EL (cell line): ENCODE measurements around the gene SATB2.
A peak's percentile ranks its signal among the peaks of the same experiment; 100 is the strongest.

Experiments
- DNase-seq: peaks from one replicate; pipeline ENCODE4 v3.0.0-alpha.2; 2016

The SATB2 gene

GRCh38 chr2:199449455-199449854 lies 8.3 kb downstream of the SATB2 start:
- peak; percentile 23 for DNase-seq

- no peak for DNase-seq
These were observed 10.7 kb downstream of the SATB2 start for GRCh38 chr2:199446996-199447576.

GRCh38 chr2:199444749-199445148 lies 13.0 kb downstream of the SATB2 start:
- DNase-seq: no peak

GRCh38 chr2:199443589-199444130 lies 14.1 kb downstream of the SATB2 start:
- DNase-seq: peak; percentile 63

GRCh38 chr2:199442173-199442572 lies 15.6 kb downstream of the SATB2 start:
- DNase-seq: no peak

- DNase-seq: no peak
These were observed 16.0 kb downstream of the SATB2 start for GRCh38 chr2:199441759-199442158.

GRCh38 chr2:199440118-199440517 lies 17.6 kb downstream of the SATB2 start:
- peak; percentile 37 for DNase-seq

GRCh38 chr2:199439542-199439941 lies 18.2 kb downstream of the SATB2 start:
- DNase-seq: no peak

- DNase-seq: no peak
These were observed 18.7 kb downstream of the SATB2 start for GRCh38 chr2:199439066-199439465.

- DNase-seq: no peak
These were observed 23.2 kb downstream of the SATB2 start for GRCh38 chr2:199434555-199434954.

- DNase-seq: no peak
These were observed 24.4 kb downstream of the SATB2 start for GRCh38 chr2:199433204-199433832.

- DNase-seq: peak; percentile 35
These were observed 26.0 kb downstream of the SATB2 start for GRCh38 chr2:199431746-199432213.

- DNase-seq: no peak
These were observed 27.5 kb downstream of the SATB2 start for GRCh38 chr2:199430214-199430613.

- no peak for DNase-seq
These were observed 29.4 kb downstream of the SATB2 start for GRCh38 chr2:199428291-199428690.

- no peak for DNase-seq
These were observed 33.6 kb downstream of the SATB2 start for GRCh38 chr2:199424160-199424559.

- DNase-seq: no peak
These were observed 38.3 kb downstream of the SATB2 start for GRCh38 chr2:199419428-199419827.

GRCh38 chr2:199414465-199414864 lies 43.3 kb downstream of the SATB2 start:
- DNase-seq: no peak

- DNase-seq: no peak
These were observed 43.7 kb downstream of the SATB2 start for GRCh38 chr2:199414001-199414400.

- peak; percentile 52 for DNase-seq
These were observed 47.8 kb downstream of the SATB2 start for GRCh38 chr2:199409759-199410529.

GRCh38 chr2:199407421-199407820 lies 50.3 kb downstream of the SATB2 start:
- no peak for DNase-seq

- DNase-seq: peak; percentile 31
These were observed 52.5 kb downstream of the SATB2 start for GRCh38 chr2:199405241-199405640.

GRCh38 chr2:199404841-199405240 lies 52.9 kb downstream of the SATB2 start:
- DNase-seq: peak; percentile 28

- DNase-seq: no peak
These were observed 62.4 kb downstream of the SATB2 start for GRCh38 chr2:199395311-199395710.

GRCh38 chr2:199392363-199392762 lies 65.4 kb downstream of the SATB2 start:
- no peak for DNase-seq
